Hematopoietic multipotent progenitor cell treated with erythropoietin and hydrocortisone succinate and interleukin-3 and kit ligand, for 4 days (in vitro differentiated cells): Measurements from ENCODE around the gene ZNF780B.
"Not testable (repeated sequence)": the region's sequence is repeated elsewhere in the genome, so short reads cannot be mapped to it uniquely, and the experiment has no call there.

Experiments used
- DNase-seq: peaks from one replicate; pipeline ENCODE4 v3.0.0-alpha.2; 2015

ZNF780B gene

GRCh38 chr19:40055832-40056504, at the start of gene ZNF780B:
Gene ZNF780B (minus strand): TSS chr19:40056231. CDS start chr19:40050332, 5,899 bp downstream.
- DNase-seq = peak; percentile 87

- no peak for DNase-seq
These were observed 48.7 kb upstream of the ZNF780B start for GRCh38 chr19:40104754-40105153.

DNA sequence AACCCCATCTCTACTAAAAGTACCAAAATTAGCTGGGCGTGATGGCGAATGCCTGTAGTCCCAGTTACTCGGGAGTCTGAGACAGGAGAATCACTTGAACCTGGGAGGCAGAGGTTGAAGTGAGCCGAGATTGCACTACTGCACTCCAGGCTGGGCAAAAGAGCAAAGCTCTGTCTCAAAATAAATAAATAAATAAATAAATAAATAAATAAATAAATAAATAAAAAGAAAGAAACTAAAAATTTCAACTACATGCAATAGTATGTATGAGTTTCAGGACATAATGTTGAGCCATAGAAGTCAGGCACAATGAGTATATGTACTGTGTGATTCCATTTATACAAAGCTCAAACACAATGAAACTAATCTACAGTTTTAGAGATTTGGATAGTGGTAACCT, 47.6 kb upstream of the ZNF780B start:
- no peak for DNase-seq

GRCh38 chr19:40101813-40102212, 45.8 kb upstream of the ZNF780B start:
- no peak for DNase-seq

GRCh38 chr19:40093416-40093815, 37.4 kb upstream of the ZNF780B start:
- DNase-seq = no peak

DNA sequence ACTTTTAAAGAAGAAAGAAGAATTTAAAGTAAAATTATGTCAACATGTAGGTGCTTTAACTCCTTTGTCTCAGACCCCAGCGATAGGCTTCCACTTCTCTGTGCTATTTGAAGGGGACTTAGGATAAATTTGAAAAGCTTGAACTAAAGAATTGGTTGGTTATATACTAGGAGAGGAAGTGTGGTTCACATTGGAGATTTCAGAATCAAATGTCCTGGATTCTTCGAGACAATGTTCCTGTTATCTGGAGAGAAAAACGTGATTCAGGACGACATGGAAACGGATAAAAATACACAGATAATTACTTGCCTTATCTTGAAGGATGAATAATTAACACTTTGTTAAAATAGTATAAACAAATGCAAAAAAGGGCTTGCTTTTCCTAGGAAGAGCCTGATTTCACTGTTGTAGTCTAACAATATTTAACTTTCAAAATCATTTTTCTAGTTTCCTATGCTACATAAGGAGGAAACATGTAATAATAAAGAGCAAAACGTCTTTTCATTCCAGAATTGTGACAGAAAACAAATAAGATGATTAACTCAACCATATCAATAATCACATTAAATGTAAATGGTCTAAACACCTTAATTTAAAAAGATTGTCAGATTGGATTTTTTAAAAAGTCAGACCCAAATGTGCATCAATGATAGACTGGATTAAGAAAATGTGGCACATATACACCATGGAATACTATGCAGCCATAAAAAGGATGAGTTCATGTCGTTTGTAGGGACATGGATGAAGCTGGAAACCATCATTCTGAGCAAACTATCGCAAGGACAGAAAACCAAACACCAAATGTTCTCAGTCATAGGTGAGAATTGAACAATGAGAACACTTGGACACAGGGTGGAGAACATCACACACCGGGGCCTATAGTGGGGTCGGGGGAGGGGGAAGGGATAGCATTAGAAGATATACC, 35.4 kb upstream of the ZNF780B start:
- no peak for DNase-seq

DNA sequence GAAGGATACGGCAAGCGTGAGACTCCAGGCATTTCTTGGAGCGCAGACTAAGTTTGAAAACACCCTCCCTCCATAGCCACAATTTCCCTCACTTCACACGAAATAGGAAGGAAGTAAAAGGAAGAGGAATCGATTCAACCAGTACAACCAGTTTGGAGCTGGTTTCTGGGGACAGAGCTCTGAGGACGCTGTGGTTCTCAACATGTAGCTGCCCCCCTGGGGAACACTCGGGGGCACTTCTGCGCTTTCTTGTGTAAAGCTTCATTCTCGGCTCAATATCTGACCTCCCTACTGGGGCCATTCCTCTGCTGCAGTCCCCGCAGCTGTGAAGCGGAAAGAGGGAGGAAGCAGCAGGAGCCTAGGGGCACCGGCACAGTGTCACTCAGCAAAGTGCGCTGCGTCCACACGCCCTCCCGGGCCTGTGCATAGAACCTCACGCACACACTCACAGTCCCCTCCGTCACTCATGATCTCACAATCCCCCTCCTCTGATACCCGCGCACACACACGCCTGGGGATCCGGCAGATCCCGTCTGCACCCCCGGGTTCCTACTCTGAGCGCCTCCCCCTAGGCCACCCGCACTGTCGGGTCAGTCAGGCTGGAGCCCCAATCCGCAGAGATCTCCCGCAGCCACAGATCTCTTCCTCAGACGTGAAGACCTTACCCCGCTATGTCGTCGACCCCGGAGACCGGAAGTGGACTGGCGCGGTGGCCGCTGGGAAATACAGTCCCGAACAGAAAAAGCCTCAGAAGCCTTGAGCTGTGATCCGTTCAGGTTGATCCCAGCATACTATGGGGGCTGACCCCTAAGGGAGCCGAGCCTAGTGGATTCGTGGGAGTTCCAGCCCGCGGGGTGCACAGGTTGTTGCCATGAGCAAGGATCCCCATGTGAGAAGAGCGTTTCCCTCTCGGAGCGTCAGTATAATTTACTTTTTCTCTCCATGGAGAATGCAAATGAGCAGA, 34.5 kb upstream of the ZNF780B start, which contains the start of gene ZNF780A:
Gene ZNF780A (minus strand): TSS at position 703 of the 964 bp plus-strand sequence. CDS start 6,190 bp downstream, outside the sequence.
- peak; percentile 90 for DNase-seq

GRCh38 chr19:40089462-40089861, 33.4 kb upstream of the ZNF780B start:
- peak; percentile 7 for DNase-seq

DNA sequence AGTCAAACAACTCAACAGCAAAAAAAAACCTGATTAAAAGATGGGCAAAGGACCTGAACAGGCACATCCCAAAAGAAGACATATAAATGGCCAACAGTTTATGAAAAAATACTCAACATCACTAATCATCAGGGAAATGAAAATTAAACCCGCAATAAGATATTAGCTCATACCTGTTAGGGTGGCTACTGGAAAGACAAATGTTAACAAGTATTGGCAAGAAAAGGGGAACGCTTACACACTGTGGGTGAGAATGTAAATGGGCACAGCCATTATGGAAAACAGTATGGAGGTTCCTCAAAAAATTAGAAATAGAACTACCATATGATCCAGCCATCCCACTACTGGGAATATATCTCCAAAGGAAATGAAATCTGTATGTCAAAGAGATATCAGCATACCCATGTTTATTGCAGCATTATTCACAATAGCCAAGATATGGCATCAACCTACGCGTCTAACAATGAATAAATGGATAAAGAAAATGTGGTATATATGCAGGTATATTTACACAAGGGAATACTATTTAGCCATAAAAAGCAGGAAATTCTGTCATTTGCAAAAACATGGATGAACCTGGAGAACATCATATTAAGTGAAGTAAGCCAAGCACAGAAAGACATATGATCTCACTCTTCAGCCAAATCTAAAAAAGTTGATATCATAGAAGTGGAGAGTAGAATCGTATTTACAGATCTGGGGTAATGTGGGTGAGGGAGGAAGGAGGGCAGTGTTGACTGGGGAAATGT, 32.4 kb upstream of the ZNF780B start:
- no peak for DNase-seq

DNA sequence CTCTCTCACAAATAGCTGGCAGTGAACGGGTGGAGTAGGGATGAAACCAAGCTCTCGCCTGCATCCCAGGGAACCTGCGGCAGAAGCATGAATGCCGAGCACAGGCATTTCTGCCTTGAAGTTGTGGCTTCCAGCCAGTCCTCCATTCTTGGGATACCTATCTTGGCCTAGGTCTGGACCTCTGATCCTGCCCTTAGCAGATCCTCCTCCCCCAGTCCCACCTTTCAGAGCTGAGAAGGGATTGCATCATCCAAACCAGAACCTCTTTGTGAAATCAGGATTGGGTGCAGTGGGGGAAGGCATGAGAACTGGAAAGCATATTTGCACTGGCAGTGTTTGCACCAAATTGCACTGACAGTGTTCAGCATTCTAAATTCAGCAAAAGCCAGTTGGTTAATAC, 28.9 kb upstream of the ZNF780B start:
- DNase-seq = no peak

DNA sequence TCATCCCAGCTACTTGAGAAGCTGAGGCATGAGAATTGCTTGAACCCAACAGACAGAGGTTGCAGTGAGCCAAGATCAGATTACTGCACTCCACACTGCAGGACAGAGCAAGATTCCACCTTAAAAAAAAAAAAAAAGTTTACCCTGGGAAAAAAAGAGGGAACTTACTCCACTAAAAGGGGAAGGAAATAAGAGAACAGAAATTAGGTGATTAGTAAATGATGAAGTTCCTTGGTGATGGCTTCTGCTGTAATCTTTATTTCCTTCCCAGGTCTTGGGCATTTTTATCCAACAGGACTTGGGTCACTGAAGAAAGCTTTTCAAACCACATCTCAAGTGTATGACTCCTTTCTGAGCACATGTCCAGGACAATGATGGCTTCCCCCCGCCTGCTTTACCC, 25.4 kb upstream of the ZNF780B start:
- no peak for DNase-seq

DNA sequence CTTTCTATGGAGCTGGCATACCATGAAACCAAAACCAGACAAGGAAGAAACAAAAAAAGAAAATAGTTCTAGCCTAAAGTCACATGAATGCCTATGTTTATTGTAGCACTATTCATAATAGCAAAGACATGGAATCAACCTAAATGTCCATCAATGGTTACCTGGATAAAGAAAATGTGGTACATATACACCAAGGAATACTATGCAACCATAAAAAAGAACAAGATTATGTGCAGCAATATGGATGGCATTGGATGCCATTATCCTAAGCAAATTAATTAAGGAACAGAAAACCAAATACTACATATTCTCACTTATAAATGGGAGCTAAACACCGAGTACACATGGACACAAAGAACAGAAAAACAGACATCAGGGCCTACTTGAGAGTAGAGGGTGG, 24.3 kb upstream of the ZNF780B start:
- DNase-seq = no peak

DNA sequence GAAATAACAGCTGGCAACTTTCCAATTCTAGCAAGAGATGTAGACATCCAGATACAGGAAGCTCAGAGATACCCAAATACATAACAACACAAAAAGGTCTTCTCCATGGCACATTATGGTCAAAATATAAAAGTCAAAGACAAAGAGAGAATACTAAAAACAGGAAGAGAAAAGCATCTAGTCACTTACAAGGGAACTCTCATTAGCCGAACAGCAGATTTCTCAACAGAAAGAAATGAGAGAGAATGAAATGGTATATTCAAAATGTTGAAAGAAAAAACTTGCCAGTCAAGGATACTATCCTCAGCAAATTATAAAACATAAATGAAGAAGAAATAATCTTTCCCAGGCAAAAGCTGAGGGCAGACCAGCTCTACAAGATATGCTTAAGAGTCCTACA, 22.3 kb upstream of the ZNF780B start:
- DNase-seq = peak; percentile 23

DNA sequence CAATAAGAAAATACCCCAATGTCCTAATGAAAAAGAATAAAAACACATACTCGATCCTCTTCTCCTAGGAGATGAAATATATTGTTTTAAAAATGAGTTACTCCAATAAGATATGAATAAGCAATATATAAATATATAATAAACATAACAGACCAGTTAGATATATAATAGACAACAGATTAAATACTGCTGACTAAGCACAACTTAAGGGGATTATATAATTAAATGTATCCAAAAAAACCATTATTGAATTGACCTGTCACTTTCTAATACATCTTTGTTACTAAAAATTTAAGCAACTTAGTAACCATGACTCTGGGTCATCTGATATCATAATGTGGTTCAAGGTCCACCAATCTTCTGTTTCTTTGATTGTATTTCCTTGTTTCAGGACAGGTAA, 14.0 kb upstream of the ZNF780B start:
- no peak for DNase-seq

DNA sequence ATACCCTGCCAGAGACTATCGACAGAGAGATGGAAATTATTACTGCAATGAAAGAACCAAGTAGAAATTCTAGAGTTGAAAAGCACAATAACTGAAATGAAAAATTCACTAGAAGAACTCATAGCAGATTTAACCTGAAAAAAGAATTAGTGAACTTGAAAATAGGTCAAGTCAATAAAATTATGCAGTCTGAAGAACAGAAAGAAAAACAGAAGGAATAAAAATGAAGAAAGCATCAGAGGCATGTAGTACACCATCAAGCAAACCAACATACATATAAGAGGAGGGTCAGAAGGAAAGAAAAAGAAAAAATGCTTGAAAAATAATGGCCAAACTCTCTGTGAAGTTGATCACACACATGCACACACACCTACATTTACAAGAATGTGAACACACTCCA, 3.6 kb upstream of the ZNF780B start:
- no peak for DNase-seq

GRCh38 chr19:40057166-40057565, 1.1 kb upstream of the ZNF780B start:
- no peak for DNase-seq

- no peak for DNase-seq
These were observed 474 bp upstream of the ZNF780B start for GRCh38 chr19:40056505-40056904.

DNA sequence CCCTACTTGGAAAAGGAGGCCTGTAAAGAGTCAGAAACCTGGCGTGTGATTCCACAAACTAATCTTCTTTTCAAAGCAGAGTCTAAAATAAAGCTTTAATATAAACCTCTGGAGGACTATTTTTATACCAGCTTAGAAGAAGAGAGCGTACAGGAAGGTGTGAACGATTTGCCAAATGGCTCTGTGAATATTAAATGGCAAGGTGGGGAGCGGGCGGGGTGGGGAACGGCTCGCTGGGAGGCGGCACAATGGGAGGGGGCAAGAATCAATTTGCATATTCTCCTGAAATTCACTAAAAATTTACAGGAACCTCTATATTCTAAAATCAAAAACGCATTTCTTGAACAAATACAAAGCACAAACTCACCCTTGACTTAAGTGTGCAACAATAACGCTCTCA, 982 bp downstream of the ZNF780B start:
- no peak for DNase-seq

DNA sequence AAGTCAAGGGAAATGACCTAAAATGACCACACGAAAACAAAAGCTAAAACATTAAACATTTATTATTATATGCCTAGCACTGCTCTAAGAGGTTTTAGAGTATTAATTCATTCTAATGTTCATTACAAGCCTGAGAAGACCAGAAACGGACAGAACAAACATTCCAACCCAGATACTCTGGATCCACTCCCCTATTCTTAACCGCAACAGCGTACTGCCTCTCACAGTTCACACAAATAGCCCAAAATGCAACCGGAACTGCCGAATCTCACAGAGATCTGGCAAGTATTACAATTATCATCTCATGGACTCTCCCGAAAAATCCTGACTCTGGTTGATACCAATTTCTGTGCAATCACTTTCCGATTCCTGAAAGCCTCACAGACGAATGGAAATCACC, 1.4 kb downstream of the ZNF780B start:
- DNase-seq = no peak

GRCh38 chr19:40053491-40053890, 2.5 kb downstream of the ZNF780B start:
- DNase-seq = no peak

DNA sequence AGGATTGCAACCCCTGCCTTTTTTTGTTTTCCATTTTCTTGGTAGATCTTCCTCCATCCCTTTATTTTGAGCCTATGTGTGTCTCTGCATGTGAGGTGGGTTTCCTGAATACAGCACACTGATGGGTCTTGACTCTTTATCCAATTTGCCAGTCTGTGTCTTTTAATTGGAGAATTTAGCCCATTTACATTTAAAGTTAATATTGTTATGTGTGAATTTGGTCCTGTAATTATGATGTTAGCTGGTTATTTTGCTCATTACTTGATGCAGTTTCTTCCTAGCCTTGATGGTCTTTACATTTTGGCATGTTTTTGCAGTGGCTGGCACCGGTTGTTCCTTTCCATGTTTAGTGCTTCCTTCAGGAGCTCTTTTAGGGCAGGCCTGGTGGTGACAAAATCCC, 14.3 kb downstream of the ZNF780B start:
- DNase-seq = not testable (repeated sequence)

GRCh38 chr19:40038047-40038446, 18.0 kb downstream of the ZNF780B start:
- not testable (repeated sequence) for DNase-seq
